Liver (tissue), 3 donors: ENCODE results near the gene PADI6.

Experiments used
- GABPA ChIP-seq, 2 donors: IDR thresholded peaks in 1 of 2; conservative IDR thresholded peaks in 1 of 2; 2 replicates each; pipeline ENCODE4 v1.6.1; 2016; ENCODE audit warnings: antibody characterized with exemption in 2 of 2, mild to moderate bottlenecking in 1 of 2, moderate library complexity in 1 of 2
- JUND ChIP-seq, 2 donors: IDR thresholded peaks; 2 replicates each; pipeline ENCODE4 v1.6.1; 2016; ENCODE audit warnings: antibody characterized with exemption in 2 of 2
- RXRA ChIP-seq, 2 donors: IDR thresholded peaks; 2 replicates each; pipeline ENCODE4 v1.6.1; 2017 to 2018; ENCODE audit warnings: antibody characterized with exemption in 2 of 2, mild to moderate bottlenecking in 1 of 2
- SP1 ChIP-seq: IDR thresholded peaks from 2 replicates; pipeline ENCODE4 v1.6.1; 2018; ENCODE audit warnings: antibody characterized with exemption, mild to moderate bottlenecking
- TAF1 ChIP-seq: conservative IDR thresholded peaks from 2 replicates; pipeline ENCODE4 v1.6.1; 2016; ENCODE audit warnings: antibody characterized with exemption, mild to moderate bottlenecking
- YY1 ChIP-seq: IDR thresholded peaks from 2 replicates; pipeline ENCODE4 v1.6.1; 2016; ENCODE audit warnings: antibody characterized with exemption, mild to moderate bottlenecking
- ZBTB33 ChIP-seq: IDR thresholded peaks from 2 replicates; pipeline ENCODE4 v1.6.1; 2016; ENCODE audit warnings: antibody characterized with exemption
- TF ChIP-seq, protein P1 (sequence below): fragments of 150-350 bp; IDR thresholded peaks from 2 replicates; pipeline ENCODE4 v1.5.1; 2017; ENCODE audit warnings: improper control_type of control experiment, low read depth, low read length; ENCODE audit not compliant: missing input control
- TF ChIP-seq, protein P2 (sequence below): IDR thresholded peaks from 2 replicates; pipeline ENCODE4 v1.6.1; 2016; ENCODE audit warnings: antibody characterized with exemption
- TF ChIP-seq, protein P3 (sequence below): IDR thresholded peaks from 2 replicates; pipeline ENCODE4 v1.6.1; 2016; ENCODE audit warnings: antibody characterized with exemption
- TF ChIP-seq, protein P4 (sequence below): IDR thresholded peaks from 2 replicates; pipeline ENCODE4 v1.6.1; 2016; ENCODE audit warnings: antibody characterized with exemption, mild to moderate bottlenecking
- donor health status: healthy.
- donor health status: healthy.

DNA sequence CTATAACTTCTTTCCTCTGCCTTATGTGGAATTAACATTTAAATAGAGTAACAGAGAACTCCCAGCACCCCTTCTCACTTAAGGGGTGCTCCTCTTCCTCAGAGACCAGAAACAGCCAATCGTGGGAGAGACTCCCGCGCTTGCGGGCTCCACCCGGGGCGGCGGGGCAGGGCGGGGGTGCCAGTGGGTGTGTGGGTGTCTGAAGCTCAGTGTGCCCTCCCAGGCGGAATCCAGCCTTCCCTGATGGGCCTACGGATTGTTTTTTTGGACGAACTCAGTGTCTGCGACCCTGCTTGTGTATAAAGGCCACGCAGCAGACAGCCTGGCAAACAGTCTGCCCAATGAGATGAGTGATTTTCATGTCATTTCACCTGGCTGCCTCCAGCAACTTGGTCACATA is 61.3 kb downstream of the PADI6 start:
- TF ChIP-seq, protein P1, sequence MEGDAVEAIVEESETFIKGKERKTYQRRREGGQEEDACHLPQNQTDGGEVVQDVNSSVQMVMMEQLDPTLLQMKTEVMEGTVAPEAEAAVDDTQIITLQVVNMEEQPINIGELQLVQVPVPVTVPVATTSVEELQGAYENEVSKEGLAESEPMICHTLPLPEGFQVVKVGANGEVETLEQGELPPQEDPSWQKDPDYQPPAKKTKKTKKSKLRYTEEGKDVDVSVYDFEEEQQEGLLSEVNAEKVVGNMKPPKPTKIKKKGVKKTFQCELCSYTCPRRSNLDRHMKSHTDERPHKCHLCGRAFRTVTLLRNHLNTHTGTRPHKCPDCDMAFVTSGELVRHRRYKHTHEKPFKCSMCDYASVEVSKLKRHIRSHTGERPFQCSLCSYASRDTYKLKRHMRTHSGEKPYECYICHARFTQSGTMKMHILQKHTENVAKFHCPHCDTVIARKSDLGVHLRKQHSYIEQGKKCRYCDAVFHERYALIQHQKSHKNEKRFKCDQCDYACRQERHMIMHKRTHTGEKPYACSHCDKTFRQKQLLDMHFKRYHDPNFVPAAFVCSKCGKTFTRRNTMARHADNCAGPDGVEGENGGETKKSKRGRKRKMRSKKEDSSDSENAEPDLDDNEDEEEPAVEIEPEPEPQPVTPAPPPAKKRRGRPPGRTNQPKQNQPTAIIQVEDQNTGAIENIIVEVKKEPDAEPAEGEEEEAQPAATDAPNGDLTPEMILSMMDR, result no peak
- no peak for TF ChIP-seq GABPA (IDR thresholded peaks at IDR 0.05 in 1 of 2, conservative IDR thresholded peaks at IDR 0.05 in 1 of 2)
- no peak for TF ChIP-seq SP1
- no peak for TF ChIP-seq TAF1
- TF ChIP-seq, protein P2, sequence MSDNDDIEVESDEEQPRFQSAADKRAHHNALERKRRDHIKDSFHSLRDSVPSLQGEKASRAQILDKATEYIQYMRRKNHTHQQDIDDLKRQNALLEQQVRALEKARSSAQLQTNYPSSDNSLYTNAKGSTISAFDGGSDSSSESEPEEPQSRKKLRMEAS, result no peak
- TF ChIP-seq, protein P3, sequence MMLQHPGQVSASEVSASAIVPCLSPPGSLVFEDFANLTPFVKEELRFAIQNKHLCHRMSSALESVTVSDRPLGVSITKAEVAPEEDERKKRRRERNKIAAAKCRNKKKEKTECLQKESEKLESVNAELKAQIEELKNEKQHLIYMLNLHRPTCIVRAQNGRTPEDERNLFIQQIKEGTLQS, result no peak
- TF ChIP-seq, protein P4, sequence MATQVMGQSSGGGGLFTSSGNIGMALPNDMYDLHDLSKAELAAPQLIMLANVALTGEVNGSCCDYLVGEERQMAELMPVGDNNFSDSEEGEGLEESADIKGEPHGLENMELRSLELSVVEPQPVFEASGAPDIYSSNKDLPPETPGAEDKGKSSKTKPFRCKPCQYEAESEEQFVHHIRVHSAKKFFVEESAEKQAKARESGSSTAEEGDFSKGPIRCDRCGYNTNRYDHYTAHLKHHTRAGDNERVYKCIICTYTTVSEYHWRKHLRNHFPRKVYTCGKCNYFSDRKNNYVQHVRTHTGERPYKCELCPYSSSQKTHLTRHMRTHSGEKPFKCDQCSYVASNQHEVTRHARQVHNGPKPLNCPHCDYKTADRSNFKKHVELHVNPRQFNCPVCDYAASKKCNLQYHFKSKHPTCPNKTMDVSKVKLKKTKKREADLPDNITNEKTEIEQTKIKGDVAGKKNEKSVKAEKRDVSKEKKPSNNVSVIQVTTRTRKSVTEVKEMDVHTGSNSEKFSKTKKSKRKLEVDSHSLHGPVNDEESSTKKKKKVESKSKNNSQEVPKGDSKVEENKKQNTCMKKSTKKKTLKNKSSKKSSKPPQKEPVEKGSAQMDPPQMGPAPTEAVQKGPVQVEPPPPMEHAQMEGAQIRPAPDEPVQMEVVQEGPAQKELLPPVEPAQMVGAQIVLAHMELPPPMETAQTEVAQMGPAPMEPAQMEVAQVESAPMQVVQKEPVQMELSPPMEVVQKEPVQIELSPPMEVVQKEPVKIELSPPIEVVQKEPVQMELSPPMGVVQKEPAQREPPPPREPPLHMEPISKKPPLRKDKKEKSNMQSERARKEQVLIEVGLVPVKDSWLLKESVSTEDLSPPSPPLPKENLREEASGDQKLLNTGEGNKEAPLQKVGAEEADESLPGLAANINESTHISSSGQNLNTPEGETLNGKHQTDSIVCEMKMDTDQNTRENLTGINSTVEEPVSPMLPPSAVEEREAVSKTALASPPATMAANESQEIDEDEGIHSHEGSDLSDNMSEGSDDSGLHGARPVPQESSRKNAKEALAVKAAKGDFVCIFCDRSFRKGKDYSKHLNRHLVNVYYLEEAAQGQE, result no peak
- no peak for TF ChIP-seq RXRA (IDR thresholded peaks at IDR 0.05)
- TF ChIP-seq JUND (IDR thresholded peaks at IDR 0.05), result no peak
- no peak for TF ChIP-seq ZBTB33
- TF ChIP-seq YY1, result no peak
